Mammary epithelial cell (primary cell): ENCODE data around the gene PROX1.

Experiments used
- EZH2 ChIP-seq: IDR thresholded peaks from 2 replicates; pipeline ENCODE4 v1.6.1; 2012; ENCODE audit warnings: low read length, inconsistent platforms, borderline replicate concordance
- TF ChIP-seq, protein P1 (sequence below), 2 donors: IDR thresholded peaks in 1 of 2; conservative IDR thresholded peaks in 1 of 2; 2 replicates each; pipeline ENCODE4 v1.5.1; 2011 to 2012; ENCODE audit warnings: inconsistent platforms in 2 of 2, low read length in 2 of 2, mild to moderate bottlenecking in 2 of 2, control low read depth in 1 of 2, low read depth in 1 of 2; ENCODE audit not compliant: insufficient read depth in 1 of 2; ENCODE audit errors: extremely low read depth in 1 of 2

DNA sequence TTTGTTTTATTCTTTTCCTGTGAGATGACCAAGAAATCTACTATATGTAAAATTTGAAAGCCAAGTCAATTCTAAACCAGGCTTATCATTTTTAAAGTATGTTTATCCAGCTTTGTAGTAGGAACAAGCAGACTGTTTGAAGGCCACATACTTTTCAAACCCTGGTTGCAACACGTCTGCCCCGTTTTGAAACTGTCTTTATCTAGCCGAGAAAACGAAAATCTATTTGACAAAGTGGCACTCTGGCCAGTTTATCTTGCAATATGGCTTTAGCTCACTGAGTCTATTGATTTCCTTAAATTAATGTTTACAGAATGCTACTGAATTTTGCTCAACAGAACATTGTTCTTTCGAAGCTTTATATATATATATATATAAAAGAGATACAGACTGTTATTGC lies 39.7 kb downstream of the PROX1 start:
- TF ChIP-seq, protein P1, sequence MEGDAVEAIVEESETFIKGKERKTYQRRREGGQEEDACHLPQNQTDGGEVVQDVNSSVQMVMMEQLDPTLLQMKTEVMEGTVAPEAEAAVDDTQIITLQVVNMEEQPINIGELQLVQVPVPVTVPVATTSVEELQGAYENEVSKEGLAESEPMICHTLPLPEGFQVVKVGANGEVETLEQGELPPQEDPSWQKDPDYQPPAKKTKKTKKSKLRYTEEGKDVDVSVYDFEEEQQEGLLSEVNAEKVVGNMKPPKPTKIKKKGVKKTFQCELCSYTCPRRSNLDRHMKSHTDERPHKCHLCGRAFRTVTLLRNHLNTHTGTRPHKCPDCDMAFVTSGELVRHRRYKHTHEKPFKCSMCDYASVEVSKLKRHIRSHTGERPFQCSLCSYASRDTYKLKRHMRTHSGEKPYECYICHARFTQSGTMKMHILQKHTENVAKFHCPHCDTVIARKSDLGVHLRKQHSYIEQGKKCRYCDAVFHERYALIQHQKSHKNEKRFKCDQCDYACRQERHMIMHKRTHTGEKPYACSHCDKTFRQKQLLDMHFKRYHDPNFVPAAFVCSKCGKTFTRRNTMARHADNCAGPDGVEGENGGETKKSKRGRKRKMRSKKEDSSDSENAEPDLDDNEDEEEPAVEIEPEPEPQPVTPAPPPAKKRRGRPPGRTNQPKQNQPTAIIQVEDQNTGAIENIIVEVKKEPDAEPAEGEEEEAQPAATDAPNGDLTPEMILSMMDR (conservative IDR thresholded peaks at IDR 0.05 in 1 of 2, IDR thresholded peaks at IDR 0.05 in 1 of 2; ENCODE audit: extremely low read depth in 1 of 2, insufficient read depth in 1 of 2, low read depth in 1 of 2, low read length in 2 of 2): no peak
- TF ChIP-seq EZH2: no peak
